Measurements from ENCODE around the gene XG.
"Not testable (repeated sequence)": the region's sequence is repeated elsewhere in the genome, so short reads cannot be mapped to it uniquely, and the experiment has no call there.

The XG gene

DNA sequence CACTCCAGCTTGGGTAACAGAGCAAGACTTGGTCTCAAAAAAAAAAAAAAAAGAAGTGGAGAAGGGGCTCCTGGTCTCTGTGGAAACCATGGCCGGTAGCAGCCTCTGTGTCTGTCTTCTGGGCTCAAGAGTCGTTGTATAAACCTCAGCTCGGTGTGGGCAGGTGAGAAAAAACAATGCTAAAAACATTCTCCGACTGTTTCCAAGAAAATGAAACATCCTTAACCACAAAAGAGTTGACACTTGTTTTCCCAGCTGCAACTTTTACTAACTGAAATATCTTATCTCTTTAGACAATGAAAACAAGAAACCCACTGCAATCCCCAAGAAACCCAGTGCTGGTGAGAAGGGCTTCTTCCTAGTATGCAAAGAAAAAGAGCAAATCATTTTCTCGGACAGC lies 34.5 kb upstream of the XG start:
- no peak for DNase-seq (ENCODE audit: low spot score)
- Histone ChIP-seq H3K27ac (no peak overlapping the region), H3K4me3 (no peak overlapping the region)
- TF ChIP-seq, protein P1, sequence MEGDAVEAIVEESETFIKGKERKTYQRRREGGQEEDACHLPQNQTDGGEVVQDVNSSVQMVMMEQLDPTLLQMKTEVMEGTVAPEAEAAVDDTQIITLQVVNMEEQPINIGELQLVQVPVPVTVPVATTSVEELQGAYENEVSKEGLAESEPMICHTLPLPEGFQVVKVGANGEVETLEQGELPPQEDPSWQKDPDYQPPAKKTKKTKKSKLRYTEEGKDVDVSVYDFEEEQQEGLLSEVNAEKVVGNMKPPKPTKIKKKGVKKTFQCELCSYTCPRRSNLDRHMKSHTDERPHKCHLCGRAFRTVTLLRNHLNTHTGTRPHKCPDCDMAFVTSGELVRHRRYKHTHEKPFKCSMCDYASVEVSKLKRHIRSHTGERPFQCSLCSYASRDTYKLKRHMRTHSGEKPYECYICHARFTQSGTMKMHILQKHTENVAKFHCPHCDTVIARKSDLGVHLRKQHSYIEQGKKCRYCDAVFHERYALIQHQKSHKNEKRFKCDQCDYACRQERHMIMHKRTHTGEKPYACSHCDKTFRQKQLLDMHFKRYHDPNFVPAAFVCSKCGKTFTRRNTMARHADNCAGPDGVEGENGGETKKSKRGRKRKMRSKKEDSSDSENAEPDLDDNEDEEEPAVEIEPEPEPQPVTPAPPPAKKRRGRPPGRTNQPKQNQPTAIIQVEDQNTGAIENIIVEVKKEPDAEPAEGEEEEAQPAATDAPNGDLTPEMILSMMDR (IDR thresholded peaks at IDR 0.05): no peak

DNA sequence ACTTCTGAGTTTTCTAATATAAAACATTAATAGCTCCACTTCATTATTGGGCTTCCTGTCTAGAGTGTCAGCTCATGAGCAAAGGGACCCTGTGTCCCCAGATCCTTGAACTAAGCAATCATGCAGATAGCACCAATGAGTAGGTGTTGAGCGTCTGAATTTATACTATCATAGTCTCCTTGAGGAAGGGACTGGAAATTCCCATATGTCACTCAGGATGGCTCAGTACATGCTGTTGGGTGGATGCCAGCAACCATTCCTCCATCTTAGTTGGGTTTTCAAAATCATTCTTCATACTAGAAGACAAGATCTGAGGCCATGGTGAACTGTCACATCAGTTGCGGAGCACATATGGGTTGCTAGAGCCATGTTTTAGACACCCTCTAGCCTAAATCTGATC lies 33.0 kb upstream of the XG start:
- Histone ChIP-seq H3K27ac (no peak overlapping the region), H3K4me3 (no peak overlapping the region)
- no peak for DNase-seq (ENCODE audit: low spot score)
- TF ChIP-seq, protein P1 (IDR thresholded peaks at IDR 0.05): no peak

DNA sequence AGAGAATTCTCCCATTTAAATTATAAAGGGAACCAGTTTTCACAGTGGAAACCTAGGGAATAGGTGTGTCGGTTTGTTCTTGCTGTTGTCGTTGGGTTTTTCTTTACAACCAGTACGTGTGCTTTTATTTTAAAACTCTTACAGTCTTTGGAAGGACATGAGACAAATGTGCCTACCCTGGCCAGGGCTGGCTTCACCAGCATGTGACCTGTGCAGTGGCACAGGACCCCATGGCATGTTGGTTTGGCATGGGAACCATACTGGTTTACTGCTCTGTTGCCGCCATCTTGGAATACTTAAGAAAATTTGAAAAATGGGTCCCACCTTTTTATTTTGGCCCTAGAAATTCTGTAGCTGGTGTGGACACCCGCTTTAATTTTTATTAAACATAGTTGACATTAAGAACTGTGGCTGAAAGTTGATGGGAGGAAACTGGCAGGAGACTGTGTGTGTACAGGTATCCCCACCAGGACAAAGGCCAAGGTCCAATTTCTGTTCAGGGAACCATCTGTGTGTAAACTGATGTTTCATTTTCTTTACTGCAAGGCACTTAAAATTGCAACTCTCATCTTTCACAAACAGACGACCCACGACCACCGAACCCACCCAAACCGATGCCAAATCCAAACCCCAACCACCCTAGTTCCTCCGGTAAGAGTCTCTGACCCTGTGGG lies 31.9 kb upstream of the XG start:
- H3K4me3 ChIP-seq: no peak overlapping the region
- no peak for DNase-seq (ENCODE audit: low spot score)
- TF ChIP-seq, protein P1 (IDR thresholded peaks at IDR 0.05): no peak

DNA sequence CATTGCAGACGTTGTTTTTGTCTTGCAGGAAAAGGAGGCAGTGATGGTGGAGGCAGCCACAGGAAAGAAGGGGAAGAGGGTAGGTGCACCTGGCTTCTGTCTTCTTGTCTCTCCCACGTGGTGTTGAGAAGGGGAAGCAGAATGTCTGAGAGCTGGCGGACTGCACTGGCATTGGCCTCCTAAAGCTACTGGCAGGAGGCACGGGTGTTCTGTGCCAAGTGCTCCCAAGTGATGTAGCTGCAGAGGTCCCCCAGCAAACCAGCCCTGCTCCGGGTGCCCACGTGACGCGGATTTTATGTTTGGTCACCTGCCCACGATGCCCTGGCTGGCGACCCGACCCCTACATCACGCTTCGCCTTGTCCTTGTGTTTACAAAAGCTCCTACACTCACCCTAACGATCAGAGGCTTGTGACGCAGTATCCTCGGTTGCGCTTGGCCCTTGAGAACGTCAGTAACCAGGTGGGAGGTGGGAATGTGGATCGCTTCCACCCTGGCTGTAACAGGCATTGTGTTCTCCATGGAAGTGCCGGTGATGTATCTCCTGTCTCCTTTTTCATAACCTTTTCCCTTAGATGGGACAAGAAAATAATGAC lies 28.5 kb upstream of the XG start:
- no peak for DNase-seq (ENCODE audit: low spot score)
- Histone ChIP-seq H3K4me3 (no peak overlapping the region), H3K27ac (no peak overlapping the region)
- TF ChIP-seq, protein P1 (IDR thresholded peaks at IDR 0.05): no peak

More for the DNA sequence above, 31.9 kb upstream of the XG start:
- H3K27ac ChIP-seq: no peak overlapping the region

DNA sequence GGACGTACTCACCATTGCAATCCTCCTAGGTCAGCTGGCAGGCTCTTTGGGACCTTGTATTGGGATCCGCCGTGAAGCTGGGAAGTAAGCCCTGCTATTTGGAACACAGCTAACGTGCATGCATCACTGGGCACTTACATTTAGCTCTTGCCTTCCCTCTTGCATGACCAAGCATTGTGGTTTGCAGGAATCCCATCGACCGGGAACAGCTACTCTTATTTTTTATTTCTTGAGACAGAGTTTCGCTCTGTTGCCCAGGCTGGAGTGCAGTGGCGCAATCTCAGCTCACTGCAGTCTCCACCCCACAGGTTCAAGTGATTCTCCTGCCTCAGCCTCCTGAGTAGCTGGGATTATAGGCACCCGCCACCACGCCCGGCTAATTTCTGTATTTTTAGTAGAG lies 24.6 kb upstream of the XG start:
- not testable (repeated sequence) for H3K27ac ChIP-seq; H3K4me3 ChIP-seq; DNase-seq (ENCODE audit: low spot score)

DNA sequence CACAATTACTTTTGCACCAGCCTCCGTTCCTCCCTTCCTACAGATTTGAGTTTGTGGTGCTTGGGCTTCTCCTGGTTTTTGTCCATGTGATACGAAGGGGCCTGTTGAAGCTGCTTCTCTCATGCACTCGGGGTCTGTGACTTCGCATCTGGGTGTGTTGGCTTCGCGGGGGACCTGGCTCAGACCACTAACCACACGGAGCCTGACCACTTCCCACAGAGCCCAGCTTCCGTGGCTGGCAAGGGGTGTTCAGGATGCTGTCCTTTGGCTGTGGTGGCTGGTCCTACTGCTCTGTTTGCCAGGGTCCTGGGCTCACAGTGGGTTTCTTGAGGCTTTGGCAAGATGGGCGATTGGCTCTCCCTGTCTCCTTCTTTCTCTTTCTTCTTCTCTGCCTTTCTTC lies 19.8 kb upstream of the XG start:
- TF ChIP-seq, protein P1 (IDR thresholded peaks at IDR 0.05): no peak
- no peak for DNase-seq (ENCODE audit: low spot score)
- Histone ChIP-seq H3K4me3 (no peak overlapping the region), H3K27ac (no peak overlapping the region)

DNA sequence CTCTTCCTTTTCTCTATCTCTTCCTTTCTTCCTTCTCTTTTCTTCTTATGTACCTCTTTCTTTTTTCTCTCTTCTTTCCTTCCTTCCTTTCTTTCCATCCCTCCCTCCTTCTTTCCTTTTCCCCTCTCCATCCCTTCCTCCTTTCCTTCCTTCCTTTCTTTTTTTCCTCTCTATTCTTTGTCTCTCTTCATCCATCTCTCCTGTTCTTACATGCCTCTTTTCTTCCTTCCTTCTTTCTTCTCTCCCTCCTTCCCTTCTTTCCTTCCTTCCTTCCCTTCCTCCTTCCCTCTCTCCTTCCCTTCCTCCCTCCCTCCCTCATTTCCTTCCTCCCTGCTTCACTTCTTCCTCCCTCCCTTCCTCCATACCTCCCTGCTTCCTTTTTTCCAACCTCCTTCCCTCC lies 19.2 kb upstream of the XG start:
- H3K4me3 ChIP-seq: no peak overlapping the region
- TF ChIP-seq, protein P1 (IDR thresholded peaks at IDR 0.05): no peak
- DNase-seq (ENCODE audit: low spot score): no peak
- H3K27ac ChIP-seq: no peak overlapping the region

Data from coronary artery (tissue), 2 donors.